BJ (cell line): Measurements from ENCODE around the gene GPC6. TPM values are rescaled to one million over a fixed set of nuclear protein-coding genes. Genes with fewer than 3 reads are reported as not detected.
A peak's percentile ranks its signal among the peaks of the same experiment; 100 is the strongest.

Experiments
- CTCF ChIA-PET: fragments of 350-600 bp; formaldehyde crosslinking; extraction: SDS; loops from one replicate; lab custom pipeline; 2021; ENCODE audit warnings: antibody characterized with exemption, inconsistent platforms; lab: Yijun Ruan, JAX
- POLR2A ChIA-PET: fragments of 300-600 bp; sonication (Branson Sonifier 250); formaldehyde crosslinking; extraction: SDS; loops from one replicate; lab custom pipeline; 2021; ENCODE audit warnings: antibody characterized with exemption; lab: Charles Lee
- DNase-seq: peaks from one replicate; pipeline ENCODE4 v3.0.0-alpha.2; 2011; ENCODE audit warnings: low read depth
- H3K27me3 ChIP-seq: 2 replicates; pipeline ENCODE4 v1.6.0; 2011; ENCODE audit warnings: low read length; ENCODE audit not compliant: control insufficient read depth, insufficient read depth
- H3K36me3 ChIP-seq: 2 replicates; pipeline ENCODE4 v1.5.1; 2011; ENCODE audit warnings: low read length; ENCODE audit not compliant: control insufficient read depth, insufficient read depth
- H3K4me3 ChIP-seq: 2 replicates; pipeline ENCODE4 v1.5.1; 2011; ENCODE audit warnings: low read depth, mild to moderate bottlenecking, control low read depth, low read length
- polyA plus RNA-seq: library from polyadenylated mRNA; depleted of rRNA; stranded (reverse); fragments of >200 nt; gene quantifications from 2 replicates; pipeline ENCODE4 v1.2.3, GENCODE V29; 2011
- TF ChIP-seq, protein P1 (sequence below): IDR thresholded peaks from 2 replicates; pipeline ENCODE4 v1.5.1; 2011; ENCODE audit warnings: low read depth, mild to moderate bottlenecking, control low read depth, inconsistent platforms, low read length, moderate library complexity; ENCODE audit not compliant: insufficient read depth

GPC6 gene
- polyA plus RNA-seq, 1 experiment: 23.0 TPM

GRCh38 chr13:94181461-94182107, 955.0 kb downstream of the GPC6 start:
- Histone ChIP-seq H3K36me3 (no peaks in the 10 kb centered on the region), H3K4me3 (no peak overlapping the region), H3K27me3 (no peaks in the 10 kb centered on the region)
- ChIA-PET CTCF (interaction anchor here (1.3 kb wide), 1 partner anchor 11 kb away, joined by 4 read pairs; no protein-coding TSS in a partner anchor), POLR2A (no interaction called here)
- DNase-seq: no peak
- TF ChIP-seq, protein P1, sequence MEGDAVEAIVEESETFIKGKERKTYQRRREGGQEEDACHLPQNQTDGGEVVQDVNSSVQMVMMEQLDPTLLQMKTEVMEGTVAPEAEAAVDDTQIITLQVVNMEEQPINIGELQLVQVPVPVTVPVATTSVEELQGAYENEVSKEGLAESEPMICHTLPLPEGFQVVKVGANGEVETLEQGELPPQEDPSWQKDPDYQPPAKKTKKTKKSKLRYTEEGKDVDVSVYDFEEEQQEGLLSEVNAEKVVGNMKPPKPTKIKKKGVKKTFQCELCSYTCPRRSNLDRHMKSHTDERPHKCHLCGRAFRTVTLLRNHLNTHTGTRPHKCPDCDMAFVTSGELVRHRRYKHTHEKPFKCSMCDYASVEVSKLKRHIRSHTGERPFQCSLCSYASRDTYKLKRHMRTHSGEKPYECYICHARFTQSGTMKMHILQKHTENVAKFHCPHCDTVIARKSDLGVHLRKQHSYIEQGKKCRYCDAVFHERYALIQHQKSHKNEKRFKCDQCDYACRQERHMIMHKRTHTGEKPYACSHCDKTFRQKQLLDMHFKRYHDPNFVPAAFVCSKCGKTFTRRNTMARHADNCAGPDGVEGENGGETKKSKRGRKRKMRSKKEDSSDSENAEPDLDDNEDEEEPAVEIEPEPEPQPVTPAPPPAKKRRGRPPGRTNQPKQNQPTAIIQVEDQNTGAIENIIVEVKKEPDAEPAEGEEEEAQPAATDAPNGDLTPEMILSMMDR: no peak

GRCh38 chr13:94182185-94182761, 955.7 kb downstream of the GPC6 start:
- no peak overlapping the region for H3K4me3 ChIP-seq
- CTCF ChIA-PET: no interaction called here
- POLR2A ChIA-PET: no interaction called here

GRCh38 chr13:94186470-94186869, 959.9 kb downstream of the GPC6 start:
- TF ChIP-seq, protein P1: no peak
- no peaks in the 10 kb centered on the region for H3K27me3 ChIP-seq
- no peak overlapping the region for H3K4me3 ChIP-seq
- no peak for DNase-seq
- POLR2A ChIA-PET: no interaction called here
- no peaks in the 10 kb centered on the region for H3K36me3 ChIP-seq
- CTCF ChIA-PET: interaction anchor here (0.9 kb wide), 1 partner anchor 113 kb away, joined by 3 read pairs; no protein-coding TSS in a partner anchor

More at GRCh38 chr13:94182185-94182761, 955.7 kb downstream of the GPC6 start:
- no peaks in the 10 kb centered on the region for H3K27me3 ChIP-seq
- TF ChIP-seq, protein P1: no peak
- no peak for DNase-seq
- no peaks in the 10 kb centered on the region for H3K36me3 ChIP-seq

DNA sequence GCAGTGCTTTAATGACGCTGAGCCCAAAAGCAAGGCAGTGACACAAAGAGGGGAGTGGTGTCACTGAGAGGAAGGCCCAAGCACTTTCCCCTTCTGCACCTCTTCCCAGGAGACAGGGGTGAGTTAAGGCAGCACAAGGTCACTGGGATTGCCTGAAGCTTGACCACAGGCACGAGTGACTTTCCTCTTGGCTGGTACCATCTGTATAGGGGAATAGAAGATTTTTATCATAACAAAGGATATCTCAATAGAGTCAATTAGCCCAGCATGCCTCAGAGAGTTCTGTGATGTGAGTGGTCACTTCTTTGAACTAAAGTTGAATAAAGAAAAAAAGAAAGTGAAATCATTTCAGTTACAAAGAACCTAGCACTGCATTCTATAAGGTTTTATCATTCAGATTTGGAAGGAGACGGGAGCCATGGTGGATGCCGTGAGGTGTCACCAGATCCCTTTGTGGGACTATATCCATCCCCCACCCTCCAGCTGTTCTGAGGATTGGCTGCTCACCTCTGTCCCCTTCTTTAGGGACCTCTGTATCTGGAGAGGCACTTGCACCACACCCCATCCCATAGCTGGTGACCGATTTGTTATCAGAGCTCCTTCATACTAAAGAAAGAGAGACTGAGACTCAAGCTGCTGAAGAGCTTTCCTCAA, 961.7 kb downstream of the GPC6 start:
- TF ChIP-seq, protein P1: no peak
- Histone ChIP-seq H3K27me3 (no peaks in the 10 kb centered on the region), H3K36me3 (no peaks in the 10 kb centered on the region), H3K4me3 (no peak overlapping the region)
- ChIA-PET POLR2A (no interaction called here), CTCF (no interaction called here)
- DNase-seq: no peak

- TF ChIP-seq, protein P1: peak; percentile 53
- DNase-seq: no peak
- POLR2A ChIA-PET: no interaction called here
- H3K4me3 ChIP-seq: no peak overlapping the region
- H3K27me3 ChIP-seq: no peaks in the 10 kb centered on the region
- H3K36me3 ChIP-seq: no peaks in the 10 kb centered on the region
- CTCF ChIA-PET: interaction anchor here (0.6 to 1.5 kb wide), 10 partner anchors 11 to 171 kb away, joined by 3 to 4 read pairs (median 4); no protein-coding TSS in a partner anchor
Measured at GRCh38 chr13:94192431-94192975, 965.9 kb downstream of the GPC6 start.
